GM12865 (cell line): ENCODE measurements around the gene ATP8B3.

ENCODE experiments used
- DNase-seq: peaks from one replicate; pipeline ENCODE4 v3.0.0; 2010; ENCODE audit warnings: low read depth
- H3K4me3 ChIP-seq: 2 replicates; pipeline ENCODE4 v1.5.1; 2011; ENCODE audit warnings: mild to moderate bottlenecking, low read depth, low read length, control low read depth
- CTCF ChIP-seq: IDR thresholded peaks from 2 replicates; pipeline ENCODE4 v1.5.1; 2011; ENCODE audit warnings: low read length, control low read depth, low read depth, inconsistent platforms; ENCODE audit not compliant: insufficient read depth; ENCODE audit errors: missing control alignments

ATP8B3 gene

DNA sequence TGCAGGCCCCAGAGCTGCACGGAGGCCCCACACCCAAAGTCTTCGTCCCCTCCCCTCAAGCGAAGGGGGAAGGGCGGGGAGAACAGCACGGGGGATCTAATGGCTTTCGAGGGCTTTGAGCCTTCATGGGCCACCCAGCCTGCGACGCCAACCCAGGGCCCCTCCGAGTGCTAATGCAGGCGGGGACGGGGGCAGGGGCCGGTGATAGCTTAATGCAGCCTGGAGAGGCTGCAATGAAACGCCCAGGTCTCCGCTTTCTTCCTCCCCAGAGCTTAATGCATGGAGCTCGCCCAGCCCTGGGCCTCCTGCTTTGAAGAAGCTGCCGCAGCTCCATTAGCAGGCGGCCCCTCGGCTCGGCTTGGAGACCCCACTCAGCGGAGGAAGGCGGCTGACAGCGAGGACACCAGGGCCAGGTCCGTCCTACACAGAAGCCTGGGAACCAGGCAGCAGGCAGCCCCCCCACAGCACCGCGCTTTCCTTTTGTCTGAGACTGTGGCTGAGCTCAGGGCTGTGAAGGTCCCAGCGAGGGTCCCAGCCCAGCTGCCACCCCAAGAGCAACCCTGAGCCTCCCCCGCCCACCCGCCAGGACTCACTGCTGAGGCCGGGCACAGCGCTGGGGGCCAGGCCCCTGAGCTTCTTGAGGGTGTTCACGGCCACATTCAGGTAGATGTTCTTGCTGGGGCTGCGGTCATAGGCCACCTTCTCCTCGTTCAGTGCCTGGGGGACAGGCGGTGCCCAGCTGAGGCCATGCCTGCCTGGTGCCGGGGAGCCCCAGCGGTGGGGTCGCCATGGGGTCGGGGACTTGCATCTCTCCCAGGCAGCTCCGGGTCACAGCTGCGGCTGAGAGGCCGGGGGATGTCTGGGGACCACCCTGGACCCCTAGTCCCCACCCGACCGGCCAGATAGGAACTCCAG, 7.5 kb upstream of the ATP8B3 start:
- no peak overlapping the region for H3K4me3 ChIP-seq
- TF ChIP-seq CTCF = no peak
- DNase-seq = no peak

DNA sequence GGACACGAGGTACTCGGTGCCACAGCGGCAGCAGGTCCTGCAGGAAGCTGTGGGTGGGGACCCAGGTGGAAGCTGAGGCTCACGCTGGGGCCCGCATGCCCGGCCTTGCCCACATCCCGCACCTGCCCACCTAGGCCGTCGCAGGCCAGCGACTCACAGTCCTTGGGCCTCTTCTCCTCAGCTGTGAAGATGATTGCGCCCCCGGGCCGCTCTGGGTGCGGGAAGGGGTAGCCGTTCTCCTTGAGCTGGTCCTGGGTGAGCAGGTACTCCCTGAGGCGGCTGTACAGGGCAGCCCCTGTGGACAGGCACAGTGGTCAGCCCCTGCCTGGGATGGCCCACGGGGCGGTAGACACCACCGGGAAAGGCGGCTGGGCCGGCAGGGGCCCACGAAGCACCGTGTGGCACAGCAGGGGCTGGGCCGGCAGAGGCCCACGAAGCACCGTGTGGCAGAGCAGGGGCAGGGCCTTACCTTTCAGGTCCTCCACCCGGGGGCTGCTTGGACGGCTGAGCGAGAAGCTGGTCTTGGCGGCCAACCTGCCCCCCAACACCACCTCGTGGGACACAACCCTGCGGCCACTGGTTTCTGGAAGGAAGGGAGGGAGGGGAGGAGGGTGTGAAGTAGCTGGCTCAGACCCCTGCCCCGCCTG, 6.6 kb upstream of the ATP8B3 start:
- DNase-seq = no peak
- no peak overlapping the region for H3K4me3 ChIP-seq
- TF ChIP-seq CTCF = no peak

DNA sequence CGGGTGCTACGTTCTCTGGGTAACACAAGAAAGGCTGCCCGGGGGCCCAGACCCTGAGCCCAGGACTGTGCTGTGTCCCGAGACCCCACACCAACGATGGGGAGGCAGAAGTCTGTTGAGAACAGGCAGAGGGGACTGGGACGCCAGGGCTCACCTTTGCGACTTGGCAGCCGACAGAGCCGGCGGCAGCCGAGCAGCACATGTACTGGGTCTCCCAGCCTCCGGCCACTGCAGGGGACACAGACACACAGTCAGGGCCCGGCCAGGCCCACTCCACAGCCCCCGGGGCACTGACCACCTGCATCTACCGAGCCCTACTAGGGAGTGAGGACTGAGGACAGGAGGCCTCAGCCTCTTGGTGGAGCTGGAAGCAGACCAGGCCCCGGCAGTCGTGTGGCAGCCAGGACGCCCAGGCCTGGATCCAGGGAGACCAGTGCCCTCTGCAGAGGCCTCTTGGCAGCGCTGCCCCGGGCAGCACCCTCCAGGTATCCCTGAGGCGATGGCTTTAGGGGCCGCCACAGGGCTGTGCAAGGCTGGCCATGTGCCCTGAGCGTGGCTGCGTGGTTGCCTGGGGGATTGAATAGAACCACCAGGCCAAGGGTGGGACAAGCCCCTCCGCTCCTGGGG, 5.6 kb upstream of the ATP8B3 start:
- no peak for TF ChIP-seq CTCF
- DNase-seq = no peak
- no peak overlapping the region for H3K4me3 ChIP-seq

- no peak overlapping the region for H3K4me3 ChIP-seq
- TF ChIP-seq CTCF = no peak
- DNase-seq = no peak
Measured at GRCh38 chr19:1816530-1817298, 4.6 kb upstream of the ATP8B3 start.

GRCh38 chr19:1815605-1816529, 3.8 kb upstream of the ATP8B3 start:
- no peak for DNase-seq
- no peak overlapping the region for H3K4me3 ChIP-seq
- TF ChIP-seq CTCF = no peak
